Right atrium auricular region (tissue), 2 donors: ENCODE measurements around the gene MYCBP2. TPM values are rescaled to one million over a fixed set of nuclear protein-coding genes. Genes with fewer than 3 reads are reported as not detected.
"Not testable (repeated sequence)": the region's sequence is repeated elsewhere in the genome, so short reads cannot be mapped to it uniquely, and the experiment has no call there.

Experiments used
- DNase-seq: peaks from one replicate; pipeline ENCODE4 v3.0.0-alpha.2; 2019; ENCODE audit warnings: low spot score
- H3K27ac ChIP-seq, 2 donors: fragments of 200-600 bp; sonication (generic); 1 replicate in 1 of 2; 2 replicates in 1 of 2; pipeline ENCODE4 v1.5.1; 2016 to 2019
- H3K27me3 ChIP-seq, 2 donors: fragments of 200-600 bp; sonication (generic); one replicate each; pipeline versions ENCODE4 v1.5.1 to v1.6.0; 2017 to 2019
- H3K36me3 ChIP-seq: fragments of 200-600 bp; sonication (generic); one replicate; pipeline ENCODE4 v1.5.1; 2016
- H3K4me1 ChIP-seq, 2 donors: fragments of 200-600 bp; sonication (generic); one replicate each; pipeline versions ENCODE4 v1.5.1 to v1.6.0; 2017 to 2019
- H3K4me3 ChIP-seq, 2 donors: fragments of 200-600 bp; sonication (generic); 1 replicate in 1 of 2; 2 replicates in 1 of 2; pipeline ENCODE4 v1.5.1; 2017 to 2019; ENCODE audit warnings: mild to moderate bottlenecking in 1 of 2, moderate library complexity in 1 of 2
- H3K9me3 ChIP-seq, 2 donors: fragments of 200-600 bp; sonication (generic); one replicate each; pipeline ENCODE4 v1.5.1; 2019
- CTCF ChIP-seq, 2 donors: fragments of 200-600 bp; sonication (generic); IDR thresholded peaks; one replicate each; pipeline ENCODE4 v1.5.1; 2019; ENCODE audit warnings: antibody characterized with exemption in 2 of 2
- total RNA-seq, 2 donors: library from RNA; depleted of rRNA; stranded (reverse); fragments of >200 nt; gene quantifications; one replicate each; pipeline ENCODE4 v1.1.0, GENCODE V29; 2016

Gene MYCBP2
- total RNA-seq, 2 donors from 2014 or later = 78.6 to 91.2 TPM

- no peak overlapping the region for H3K27ac ChIP-seq
- TF ChIP-seq CTCF (IDR thresholded peaks at IDR 0.05) = no peak
- no peaks in the 10 kb centered on the region for H3K4me1 ChIP-seq
- no peak for DNase-seq
- no peaks in the 10 kb centered on the region for H3K27me3 ChIP-seq
- H3K4me3 ChIP-seq = no peak overlapping the region
- H3K9me3 ChIP-seq = peaks cover 0 to 8% of the 10 kb centered on the region in 2 donors
- peaks cover 19% of the 10 kb centered on the region for H3K36me3 ChIP-seq
These were observed 36.6 kb downstream of the MYCBP2 start for GRCh38 chr13:77290342-77290741.

GRCh38 chr13:77289851-77290250, 37.0 kb downstream of the MYCBP2 start:
- H3K36me3 ChIP-seq = peaks cover 19% of the 10 kb centered on the region
- TF ChIP-seq CTCF (IDR thresholded peaks at IDR 0.05) = no peak

GRCh38 chr13:77285632-77286031, 41.3 kb downstream of the MYCBP2 start:
- H3K36me3 ChIP-seq, H3K27ac ChIP-seq: not testable (repeated sequence)

More at GRCh38 chr13:77289851-77290250, 37.0 kb downstream of the MYCBP2 start:
- Histone ChIP-seq H3K27ac (no peak overlapping the region), H3K4me3 (no peak overlapping the region), H3K4me1 (no peaks in the 10 kb centered on the region), H3K9me3 (peaks cover 0 to 8% of the 10 kb centered on the region in 2 donors), H3K27me3 (no peaks in the 10 kb centered on the region)
- no peak for DNase-seq

GRCh38 chr13:77285098-77285497, 41.8 kb downstream of the MYCBP2 start:
- TF ChIP-seq CTCF (IDR thresholded peaks at IDR 0.05) = no peak
- Histone ChIP-seq H3K27ac (no peak overlapping the region), H3K9me3 (no peaks in the 10 kb centered on the region)

More at GRCh38 chr13:77285632-77286031, 41.3 kb downstream of the MYCBP2 start:
- not testable (repeated sequence) for H3K27me3 ChIP-seq, DNase-seq, H3K9me3 ChIP-seq, H3K4me1 ChIP-seq, H3K4me3 ChIP-seq

GRCh38 chr13:77274126-77274525, 52.8 kb downstream of the MYCBP2 start:
- Histone ChIP-seq H3K9me3 (no peaks in the 10 kb centered on the region), H3K4me1 (no peaks in the 10 kb centered on the region), H3K27ac (no peak overlapping the region), H3K36me3 (peaks cover 33% of the 10 kb centered on the region), H3K27me3 (no peaks in the 10 kb centered on the region), H3K4me3 (no peak overlapping the region)
- DNase-seq = no peak
- no peak for TF ChIP-seq CTCF (IDR thresholded peaks at IDR 0.05)

More at GRCh38 chr13:77285098-77285497, 41.8 kb downstream of the MYCBP2 start:
- H3K4me1 ChIP-seq = no peaks in the 10 kb centered on the region
- DNase-seq = no peak
- H3K36me3 ChIP-seq = no peaks in the 10 kb centered on the region
- H3K4me3 ChIP-seq = no peak overlapping the region
- no peaks in the 10 kb centered on the region for H3K27me3 ChIP-seq

- H3K9me3 ChIP-seq = no peaks in the 10 kb centered on the region
- DNase-seq = no peak
- H3K4me1 ChIP-seq = no peaks in the 10 kb centered on the region
- no peaks in the 10 kb centered on the region for H3K27me3 ChIP-seq
- peaks cover 45% of the 10 kb centered on the region for H3K36me3 ChIP-seq
- TF ChIP-seq CTCF (IDR thresholded peaks at IDR 0.05) = no peak
- no peak overlapping the region for H3K27ac ChIP-seq
- H3K4me3 ChIP-seq = no peak overlapping the region
These were observed 57.8 kb downstream of the MYCBP2 start for GRCh38 chr13:77269141-77269540.
